Cortex of kidney (tissue), 1 donor: Measurements from ENCODE around the gene KCP.
"Not testable (repeated sequence)": the region's sequence is repeated elsewhere in the genome, so short reads cannot be mapped to it uniquely, and the experiment has no call there.

Experiments
- DNase-seq: peaks from one replicate; lab custom pipeline; 2025; lab: John Stamatoyannopoulos, UW

Gene KCP

DNA sequence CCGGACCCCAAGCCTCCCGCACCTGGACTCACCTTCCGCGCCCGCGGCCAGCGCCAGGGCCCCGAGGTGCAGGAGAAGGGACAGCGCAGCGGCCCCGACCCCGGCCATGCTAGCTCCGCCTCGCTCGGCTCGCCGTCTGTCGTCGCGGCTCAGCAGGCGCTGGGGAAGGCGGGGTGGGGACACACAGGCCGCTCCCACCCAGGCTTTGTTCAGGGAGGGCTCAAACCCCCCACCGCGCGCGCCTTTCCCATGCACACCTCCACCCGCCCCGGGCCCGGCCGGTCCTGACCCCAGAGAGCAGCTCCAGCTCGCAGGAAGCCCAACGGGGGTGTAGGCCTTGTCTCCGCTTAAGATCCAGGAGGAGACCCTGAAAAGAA lies at the start of gene KCP:
Gene KCP, minus strand, starts transcription at position 141 of the 377 bp plus-strand sequence. Its CDS starts 33 bp downstream, at position 108.
- DNase-seq = no peak

DNA sequence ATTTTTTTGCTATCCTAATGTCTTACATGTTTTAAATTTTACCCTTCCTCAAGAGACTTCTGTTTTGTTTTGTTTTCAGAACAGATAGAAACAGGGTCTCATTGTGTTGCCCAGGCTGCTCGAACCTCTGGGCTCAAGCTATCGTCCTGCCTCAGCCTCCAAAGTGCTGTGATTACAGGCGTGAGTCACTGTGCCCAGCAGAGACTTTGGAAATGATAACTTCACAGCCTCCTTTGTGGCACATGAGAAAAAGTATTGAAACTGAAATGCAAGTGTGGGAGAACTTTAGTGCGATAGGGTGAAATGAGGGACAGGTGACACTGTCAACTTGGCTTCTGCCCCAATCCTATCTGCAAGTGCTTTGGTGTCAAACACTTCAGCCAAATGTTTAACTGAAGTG lies 48.8 kb upstream of the KCP start:
- no peak for DNase-seq

DNA sequence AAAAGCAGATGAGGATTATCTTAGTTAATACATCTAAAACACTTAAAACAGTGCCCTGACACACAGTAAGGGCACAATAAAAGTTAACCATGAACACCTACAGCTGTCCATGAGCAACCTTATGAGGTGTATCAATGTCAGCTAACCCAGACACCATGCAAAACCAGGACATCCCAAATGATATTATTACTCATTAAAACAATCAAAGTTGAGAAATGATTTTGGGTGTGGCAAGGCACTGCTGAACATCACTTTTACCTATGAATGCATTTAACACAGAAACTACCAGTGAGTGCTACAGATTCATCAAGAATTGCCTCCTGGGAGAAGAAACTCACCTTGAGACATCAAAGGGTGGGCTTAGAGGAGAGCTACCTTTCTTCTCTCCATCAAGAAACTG lies 45.5 kb upstream of the KCP start:
- no peak for DNase-seq

DNA sequence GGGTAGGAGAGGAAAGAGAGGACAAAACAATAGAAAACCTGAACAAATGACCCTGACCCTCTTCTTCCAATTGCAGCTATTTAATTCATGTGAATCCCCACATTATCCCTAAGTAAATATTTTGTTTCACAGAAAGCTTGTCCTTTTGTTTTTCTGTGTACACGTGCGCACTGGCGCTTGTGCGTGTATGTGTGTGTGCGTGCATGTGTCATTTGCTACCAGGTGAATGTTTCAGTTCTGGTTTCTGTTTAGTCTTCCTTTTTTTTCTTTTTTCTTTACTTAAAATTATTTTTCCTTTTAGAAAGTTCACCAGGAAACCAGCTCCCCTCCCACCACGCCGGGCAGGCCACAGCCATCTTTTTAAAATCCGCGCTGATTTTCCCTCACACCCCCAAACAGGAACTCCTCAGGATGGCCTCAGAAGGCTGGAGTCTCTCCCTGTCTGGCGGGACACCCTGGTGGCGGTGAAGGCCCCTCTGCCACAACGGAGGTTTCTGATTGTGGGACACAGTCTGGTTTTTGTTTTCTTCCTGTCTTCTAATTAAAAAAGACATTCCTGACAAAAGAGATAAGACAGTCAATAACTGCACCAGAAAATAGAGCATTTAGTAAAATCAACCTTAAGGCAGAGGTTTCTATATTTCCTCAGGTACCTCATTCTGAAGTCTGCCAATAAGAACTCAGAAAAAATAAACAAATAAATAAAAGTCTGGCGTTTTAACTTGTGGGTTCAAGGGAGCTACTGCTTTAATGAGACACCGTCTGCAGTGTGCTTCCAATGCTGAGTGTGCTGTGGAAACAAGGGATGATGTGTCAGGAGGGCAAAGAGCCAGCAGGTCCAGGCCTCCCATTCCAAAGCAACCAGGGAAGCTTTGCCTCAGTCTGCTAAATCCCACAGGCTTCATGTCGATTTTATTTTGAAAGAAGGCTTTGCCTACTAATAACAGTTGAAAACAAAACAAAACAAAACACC lies 44.6 kb upstream of the KCP start:
- no peak for DNase-seq

DNA sequence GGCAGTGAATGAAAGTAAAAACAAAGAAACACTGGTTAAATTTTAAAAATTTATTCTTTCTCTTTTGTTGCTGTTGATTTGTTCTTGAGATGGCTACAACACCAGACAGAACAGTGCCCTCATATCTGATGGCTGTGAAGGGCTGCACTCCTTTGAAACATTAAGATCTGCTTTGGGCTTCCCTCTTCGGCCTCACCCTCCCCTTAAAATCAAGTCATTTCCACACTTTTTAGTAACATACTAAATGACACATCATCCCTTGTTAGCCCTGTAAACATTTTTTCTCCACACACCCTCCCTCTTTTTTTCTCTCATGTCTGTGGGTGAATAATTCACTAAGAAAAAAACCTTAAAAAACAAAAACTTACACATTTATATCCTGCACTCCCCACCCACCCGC lies 43.6 kb upstream of the KCP start:
- no peak for DNase-seq

DNA sequence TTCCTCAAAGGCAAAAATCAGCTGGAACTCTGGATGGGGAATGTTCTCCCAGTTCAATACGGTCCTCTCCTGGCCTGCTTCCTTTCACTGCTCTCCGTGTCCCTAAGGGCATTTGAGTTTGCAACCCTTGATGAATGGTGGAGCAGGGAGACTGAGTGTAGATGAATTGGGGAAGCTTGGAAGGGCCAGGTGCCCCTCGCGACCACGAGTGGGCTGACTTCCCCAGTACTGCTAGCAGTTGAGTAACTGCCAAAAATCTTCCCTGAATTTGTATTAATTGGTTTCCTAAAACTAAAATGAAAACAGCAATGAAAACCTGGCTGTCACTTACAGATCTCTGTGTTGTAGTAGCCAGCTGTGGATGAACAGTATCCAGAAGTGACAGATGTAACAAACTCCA lies 40.8 kb upstream of the KCP start:
- no peak for DNase-seq

DNA sequence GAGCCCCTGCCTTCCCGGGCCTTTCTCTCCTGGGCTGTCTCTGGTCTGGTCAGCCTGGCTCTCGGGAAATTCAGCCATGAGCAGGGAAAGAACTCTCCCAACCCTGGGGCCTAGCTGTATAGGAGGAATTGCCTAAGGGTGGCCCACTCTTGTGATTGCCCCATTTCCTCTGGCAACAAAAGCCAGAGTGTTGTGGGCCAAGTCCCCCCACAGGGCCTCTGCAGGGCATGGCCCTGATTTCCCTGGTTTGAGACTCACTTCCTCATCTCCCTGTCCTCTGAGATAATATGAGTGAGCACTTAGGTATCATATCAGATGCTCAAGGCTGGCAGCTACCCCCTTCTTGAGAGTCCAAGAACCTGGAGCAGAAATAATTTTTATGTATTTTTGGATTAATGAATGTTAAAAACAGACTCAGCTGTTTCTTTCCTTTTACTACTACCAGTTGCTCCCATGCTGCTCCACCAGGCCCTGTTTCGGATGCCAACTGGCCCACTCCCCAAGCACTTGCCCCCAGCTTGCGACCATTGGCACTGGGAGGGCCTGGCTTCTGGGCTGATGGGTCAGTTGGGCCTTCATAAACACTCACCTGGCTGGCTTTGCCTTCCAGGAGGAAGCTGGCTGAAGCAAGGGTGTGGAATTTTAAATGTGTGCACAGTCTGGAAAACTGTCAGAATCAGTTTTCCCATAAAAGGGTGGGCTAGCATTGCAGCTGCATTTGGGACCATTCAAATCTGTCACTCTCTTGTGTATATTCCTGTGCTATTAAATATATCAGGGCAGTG lies 38.7 kb upstream of the KCP start:
- DNase-seq = no peak

DNA sequence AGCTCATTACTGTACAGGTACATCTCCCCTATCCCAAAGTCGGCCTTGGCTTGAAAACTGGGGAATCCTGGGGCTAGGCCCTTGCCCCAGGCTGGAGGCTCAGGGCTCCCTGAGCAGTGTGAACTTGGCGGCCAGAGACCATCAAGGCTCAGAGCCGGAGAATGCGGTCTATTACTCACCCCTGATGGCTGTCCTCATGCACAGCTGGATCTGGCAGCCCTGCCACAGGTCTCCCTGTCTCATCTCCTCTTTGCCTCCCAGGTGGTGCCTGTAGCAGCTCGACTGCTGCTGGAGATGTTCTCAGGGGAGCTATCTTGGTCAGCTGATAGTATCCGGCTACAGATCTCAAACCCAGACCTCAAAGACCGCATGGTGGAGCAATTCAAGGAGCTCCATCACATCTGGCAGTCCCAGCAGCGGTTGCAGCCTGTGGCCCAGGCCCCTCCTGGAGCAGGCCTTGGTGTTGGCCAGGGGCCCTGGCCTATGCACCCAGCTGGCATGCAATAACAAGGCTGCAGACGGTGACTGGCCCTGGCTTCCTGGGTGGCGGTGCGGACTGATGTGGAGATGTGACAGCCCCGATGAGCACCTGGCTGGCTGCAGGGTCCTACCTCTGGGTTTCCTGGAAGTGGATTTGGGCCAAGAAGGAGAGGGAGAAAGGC lies 37.9 kb upstream of the KCP start:
- no peak for DNase-seq

DNA sequence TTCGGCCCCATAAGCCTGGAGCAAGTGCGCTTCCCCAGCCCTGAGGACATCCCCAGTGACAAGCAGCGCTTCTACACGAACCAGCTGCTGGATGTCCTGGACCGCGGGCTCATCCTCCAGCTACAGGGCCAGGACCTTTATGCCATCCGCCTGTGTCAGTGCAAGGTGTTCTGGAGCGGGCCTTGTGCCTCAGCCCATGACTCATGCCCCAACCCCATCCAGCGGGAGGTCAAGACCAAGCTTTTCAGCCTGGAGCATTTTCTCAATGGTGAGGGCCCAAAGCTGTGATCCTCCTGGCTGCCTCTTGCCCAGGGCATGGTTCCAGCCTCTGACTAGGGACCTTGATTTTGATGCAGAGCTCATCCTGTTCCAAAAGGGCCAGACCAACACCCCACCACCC lies 37.3 kb upstream of the KCP start:
- DNase-seq = no peak

DNA sequence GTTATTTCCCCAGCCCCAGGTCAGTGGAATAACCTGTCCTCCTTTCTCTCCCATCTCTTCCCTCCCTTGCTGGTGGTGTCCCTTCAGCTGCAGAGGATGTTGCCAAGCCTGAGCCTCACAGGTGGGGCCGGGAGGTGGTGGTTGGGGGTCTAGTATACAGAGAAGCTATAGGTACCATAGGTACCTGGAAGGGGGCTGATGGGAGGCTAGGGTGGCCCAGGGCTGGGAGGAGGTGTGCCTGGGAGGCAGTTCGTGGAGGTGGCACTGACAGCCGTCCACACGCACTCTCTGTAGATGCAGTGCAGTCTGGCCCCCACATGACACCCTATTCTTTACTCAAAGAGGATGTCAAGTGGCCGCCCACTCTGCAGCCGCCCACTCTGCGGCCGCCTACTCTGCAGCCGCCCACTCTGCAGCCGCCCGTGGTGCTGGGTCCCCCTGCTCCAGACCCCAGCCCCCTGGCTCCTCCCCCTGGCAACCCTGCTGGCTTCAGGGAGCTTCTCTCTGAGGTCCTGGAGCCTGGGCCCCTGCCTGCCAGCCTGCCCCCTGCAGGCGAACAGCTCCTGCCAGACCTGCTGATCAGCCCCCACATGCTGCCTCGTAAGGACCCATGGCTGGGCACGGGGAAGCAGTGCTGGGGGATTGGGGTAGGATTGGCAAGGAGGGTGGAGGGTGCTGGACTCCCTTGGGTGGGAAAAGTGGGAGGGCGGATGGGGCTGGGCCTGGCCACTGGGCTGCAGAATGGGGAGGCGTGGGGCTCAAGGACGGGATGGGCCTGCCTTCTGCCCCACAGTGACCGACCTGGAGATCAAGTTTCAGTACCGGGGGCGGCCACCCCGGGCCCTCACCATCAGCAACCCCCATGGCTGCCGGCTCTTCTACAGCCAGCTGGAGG lies 36.7 kb upstream of the KCP start:
- DNase-seq = no peak

DNA sequence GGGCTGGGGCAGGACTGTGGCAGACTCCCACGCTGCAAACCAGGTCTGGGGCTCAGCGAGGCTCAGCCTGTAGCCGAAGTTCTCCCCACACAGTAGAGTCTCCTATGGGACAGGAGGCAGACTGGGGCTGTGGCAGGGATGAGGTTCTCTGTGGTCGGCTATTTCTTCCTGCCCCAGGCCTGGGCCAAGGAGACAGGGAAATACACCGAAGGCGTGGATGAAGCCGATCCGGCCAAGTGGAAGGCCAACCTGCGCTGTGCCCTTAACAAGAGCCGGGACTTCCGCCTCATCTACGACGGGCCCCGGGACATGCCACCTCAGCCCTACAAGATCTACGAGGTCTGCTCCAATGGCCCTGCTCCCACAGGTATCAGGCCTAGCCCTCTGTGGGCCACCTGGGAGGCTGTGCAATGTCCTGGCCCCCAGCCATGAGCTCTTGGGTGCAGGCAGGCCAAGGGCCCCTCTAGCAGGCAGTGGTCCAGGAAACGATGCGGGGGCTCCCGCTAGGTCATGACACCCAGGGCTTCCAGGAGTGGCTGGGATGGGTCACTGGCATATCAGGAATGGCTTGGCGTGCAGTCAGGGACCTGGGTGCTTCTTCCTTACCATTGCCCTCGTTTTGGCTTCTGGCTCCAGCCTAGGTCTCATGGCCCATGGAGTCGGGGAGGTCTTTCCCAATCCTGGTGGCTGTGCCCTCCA lies 35.3 kb upstream of the KCP start:
- DNase-seq = no peak

DNA sequence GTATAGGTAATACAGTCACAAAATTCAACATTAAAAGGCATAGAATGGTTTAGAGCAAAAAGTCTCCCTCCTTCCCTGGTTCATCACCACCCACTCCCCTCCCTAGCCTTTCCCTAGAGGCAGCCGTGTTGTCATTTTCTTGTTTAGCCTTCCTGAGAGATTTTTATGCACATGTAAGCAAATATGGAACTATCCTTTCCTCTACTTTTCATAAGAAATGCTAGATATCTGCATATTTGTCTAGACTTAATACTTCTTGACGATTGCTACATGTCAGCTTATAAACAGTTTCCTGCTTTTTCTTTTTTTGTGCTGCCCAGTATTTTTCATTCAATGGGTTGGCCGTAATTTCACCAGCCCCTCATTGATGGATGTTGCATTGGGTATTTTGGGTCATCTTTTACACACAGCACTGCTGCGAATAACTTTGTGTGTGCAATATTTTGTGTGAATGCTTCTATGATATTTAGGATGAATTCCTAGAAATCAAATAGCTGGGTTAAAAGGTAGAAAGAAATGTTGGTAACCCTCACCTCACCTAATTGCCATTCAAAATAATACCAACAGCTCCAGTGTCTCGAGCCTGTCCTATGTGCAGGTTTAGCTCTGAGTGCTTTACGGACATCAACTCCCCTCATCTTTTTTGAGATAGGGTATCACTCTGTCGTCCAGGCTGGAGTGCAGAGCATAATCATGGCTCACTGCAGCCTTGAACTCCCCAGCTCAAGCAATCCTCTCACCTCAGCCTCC lies 34.2 kb upstream of the KCP start:
- DNase-seq = no peak

DNA sequence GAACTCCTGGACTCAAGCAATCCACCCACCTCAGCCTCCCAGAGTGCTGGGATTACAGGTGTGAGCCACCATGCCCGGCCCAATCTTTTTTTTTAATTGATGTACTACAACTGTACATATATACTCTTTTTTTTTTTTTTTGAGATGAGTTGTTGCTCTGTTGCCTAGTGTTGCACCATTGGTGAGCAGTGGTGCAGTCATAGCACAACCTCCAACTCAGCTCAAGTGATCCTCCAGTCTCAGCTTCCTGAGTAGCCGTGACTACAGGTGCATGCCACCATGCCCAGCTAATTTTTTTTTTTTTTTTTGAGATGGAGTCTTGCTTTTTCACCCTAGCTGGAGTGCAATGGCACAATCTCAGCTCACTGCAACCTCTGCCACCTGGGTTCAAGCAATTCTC lies 32.7 kb upstream of the KCP start:
- DNase-seq = not testable (repeated sequence)

DNA sequence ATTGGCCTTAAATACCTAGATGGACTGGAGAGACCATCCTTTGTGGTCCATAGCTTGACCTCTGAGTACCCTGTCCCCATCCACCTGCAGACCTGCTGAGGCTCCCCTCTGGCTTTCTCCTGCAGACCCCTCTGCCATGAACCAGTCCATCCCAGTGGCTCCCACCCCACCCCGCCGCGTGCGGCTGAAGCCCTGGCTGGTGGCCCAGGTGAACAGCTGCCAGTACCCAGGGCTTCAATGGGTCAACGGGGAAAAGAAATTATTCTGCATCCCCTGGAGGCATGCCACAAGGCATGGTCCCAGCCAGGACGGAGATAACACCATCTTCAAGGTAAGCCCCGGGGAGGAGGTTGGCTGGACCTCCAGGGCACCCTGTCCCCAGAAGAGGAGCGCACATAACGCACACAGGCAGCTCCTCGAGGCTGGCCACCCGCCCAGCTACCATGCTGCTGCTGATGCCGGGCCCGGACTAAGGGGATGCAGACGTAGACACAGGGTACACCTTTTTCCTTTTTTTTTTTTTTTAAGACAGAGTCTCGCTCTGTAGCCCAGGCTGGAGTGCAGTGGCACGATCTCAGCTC lies 31.5 kb upstream of the KCP start:
- no peak for DNase-seq

DNA sequence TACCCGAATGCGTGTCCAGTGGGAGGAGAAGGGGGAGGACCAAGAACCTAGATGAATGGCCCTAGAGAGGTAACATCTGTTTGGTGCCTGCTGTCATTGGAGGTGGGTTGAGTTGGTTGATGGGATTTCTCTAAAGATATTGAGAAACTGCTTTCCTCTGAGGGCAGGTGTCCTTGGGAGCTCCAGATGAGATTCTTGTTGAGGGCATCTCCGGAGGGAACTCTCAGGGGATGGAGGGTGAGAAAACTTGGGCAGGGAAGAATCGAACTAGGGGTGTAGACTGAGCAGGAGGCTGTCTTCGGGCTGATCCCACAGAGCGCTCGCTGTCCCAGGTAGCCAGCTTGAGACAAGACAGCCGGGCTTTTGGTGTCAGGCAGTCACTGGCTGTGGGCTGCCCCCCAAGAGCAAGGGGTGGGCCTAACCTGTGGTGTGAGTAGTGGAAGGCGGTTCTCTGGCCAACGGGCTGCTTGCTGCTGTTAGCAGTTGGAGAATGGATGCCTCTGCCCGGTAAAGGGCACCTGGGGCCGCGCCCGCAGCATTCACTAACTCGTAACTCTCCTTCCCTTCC lies 30.9 kb upstream of the KCP start:
- DNase-seq = no peak

DNA sequence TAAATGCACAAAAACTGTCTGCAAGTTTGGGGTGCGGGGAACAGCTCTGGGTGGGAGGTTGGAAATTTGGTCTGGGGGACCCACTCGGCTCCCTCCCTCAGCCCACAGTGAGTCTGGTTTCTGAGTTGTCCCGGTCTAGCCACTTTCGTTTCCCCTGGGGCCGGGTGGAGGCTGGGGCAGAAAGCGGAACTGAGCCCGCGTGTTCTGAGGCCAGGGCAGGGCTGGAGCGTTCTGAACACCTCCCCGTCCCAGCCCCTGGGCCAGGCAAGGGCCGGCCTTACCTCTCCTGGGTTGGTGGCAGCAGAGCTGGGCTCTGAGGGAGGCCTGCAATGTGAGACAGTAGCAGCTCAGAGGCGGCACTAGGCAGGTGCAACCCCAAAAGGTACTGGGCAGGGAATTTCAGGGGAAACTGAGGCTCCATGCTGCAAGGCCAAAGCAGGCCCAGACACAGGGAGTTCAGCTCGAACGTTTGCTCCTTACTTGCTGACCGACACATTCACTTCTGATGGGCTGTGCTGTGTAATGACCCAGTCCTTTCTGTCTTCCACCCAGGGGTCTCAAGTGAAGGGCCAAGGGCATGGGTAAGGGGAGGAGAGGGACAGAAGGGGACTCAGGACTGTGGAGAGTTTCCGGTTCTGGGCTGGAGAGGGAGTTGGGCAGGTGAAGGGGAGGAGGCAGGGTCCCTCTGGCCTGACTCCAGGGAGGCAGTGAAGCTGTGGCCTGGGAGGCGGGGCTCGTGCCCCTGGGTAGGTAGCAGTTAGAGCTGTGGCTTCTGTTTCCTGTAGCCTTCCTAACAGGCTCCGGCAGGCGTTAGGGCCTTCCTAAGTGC lies 30.2 kb upstream of the KCP start:
- no peak for DNase-seq

DNA sequence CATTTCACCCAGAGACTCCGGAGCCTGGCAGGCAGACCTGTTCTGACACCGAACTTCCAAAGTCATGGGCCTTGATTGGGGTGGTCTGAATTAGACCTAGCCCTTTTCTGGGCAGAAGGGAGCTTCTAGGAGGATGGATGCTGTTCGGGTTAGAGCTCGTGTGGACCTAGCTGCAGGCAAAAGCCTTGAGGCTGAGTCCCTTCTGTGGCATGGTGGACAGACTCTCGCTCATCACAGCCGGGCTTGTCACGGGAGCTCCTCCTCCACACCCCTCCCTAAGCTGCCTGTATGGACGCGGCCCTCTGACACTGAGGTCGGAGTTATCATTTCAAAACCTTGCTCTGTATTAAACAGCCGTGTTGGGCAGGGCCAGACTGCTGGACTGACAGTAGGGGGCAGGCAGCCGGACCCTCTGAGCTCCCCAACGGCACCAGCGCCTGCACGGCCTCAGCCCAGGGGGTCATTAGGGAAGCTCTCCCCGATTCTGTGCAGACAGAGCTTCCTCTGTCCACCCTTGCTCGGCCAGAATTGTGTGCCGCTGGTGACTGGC lies 29.4 kb upstream of the KCP start:
- no peak for DNase-seq
